ENCODE measurements around the gene PRKCB.

- TF ChIP-seq CTCF (IDR thresholded peaks at IDR 0.05 in 2 of 3, conservative IDR thresholded peaks at IDR 0.05 in 1 of 3; ENCODE audit: borderline replicate concordance in 1 of 3, insufficient read depth in 1 of 3, low read depth in 2 of 3, low read length in 2 of 3): no peak
- no peak for TF ChIP-seq CEBPB (IDR thresholded peaks at IDR 0.05; ENCODE audit: low read depth)
- no peak for TF ChIP-seq EZH2 (IDR thresholded peaks at IDR 0.05)
- TF ChIP-seq REST (IDR thresholded peaks at IDR 0.05; ENCODE audit: low read depth): no peak
- no peak for TF ChIP-seq SRF (IDR thresholded peaks at IDR 0.05; ENCODE audit: low read depth)
- no peak for TF ChIP-seq MAX (IDR thresholded peaks at IDR 0.05)
- TF ChIP-seq TCF7L2 (IDR thresholded peaks at IDR 0.05; ENCODE audit: borderline replicate concordance, extremely low read depth, insufficient read depth, insufficient read length): no peak
- TF ChIP-seq ATF3 (IDR thresholded peaks at IDR 0.05): no peak
- no peak for TF ChIP-seq POLR2A (IDR thresholded peaks at IDR 0.05; ENCODE audit: borderline replicate concordance, extremely low read depth, insufficient read depth, insufficient read length)
- no peak for TF ChIP-seq EZH2phosphoT487 (IDR thresholded peaks at IDR 0.05; ENCODE audit: borderline replicate concordance)
- TF ChIP-seq POLR2AphosphoS5 (IDR thresholded peaks at IDR 0.05; ENCODE audit: low read depth, low read length): no peak
Measured at GRCh38 chr16:23902748-23903414, 67.1 kb downstream of the PRKCB start.

All from HCT116 (cell line).